Hepatocyte (in vitro differentiated cells): ENCODE data around the gene TMEM150A. TPM values are rescaled to one million over a fixed set of nuclear protein-coding genes. Genes with fewer than 3 reads are reported as not detected.

Experiments
- DNase-seq: peaks from one replicate; pipeline ENCODE4 v3.0.0-alpha.2; 2016; ENCODE audit warnings: low spot score
- H2AFZ ChIP-seq: fragments of 200-600 bp; sonication (generic); 2 replicates; pipeline ENCODE4 v1.6.0; 2016; ENCODE audit warnings: antibody characterized with exemption, mild to moderate bottlenecking
- H3K27ac ChIP-seq: fragments of 200-600 bp; sonication (generic); 2 replicates; pipeline ENCODE4 v1.5.1; 2016; ENCODE audit warnings: mild to moderate bottlenecking
- H3K27me3 ChIP-seq: fragments of 200-600 bp; sonication (generic); 2 replicates; pipeline ENCODE4 v1.6.1; 2016
- H3K36me3 ChIP-seq: fragments of 200-600 bp; sonication (generic); replicated peaks from 2 replicates; pipeline ENCODE4 v1.5.1; 2016; ENCODE audit warnings: low read depth; ENCODE audit not compliant: insufficient read depth
- H3K4me1 ChIP-seq: fragments of 200-600 bp; sonication (generic); 2 replicates; pipeline ENCODE4 v1.5.1; 2016; ENCODE audit warnings: mild to moderate bottlenecking, moderate library complexity; ENCODE audit not compliant: insufficient read depth
- H3K4me2 ChIP-seq: fragments of 200-600 bp; sonication (generic); 2 replicates; pipeline ENCODE4 v1.6.0; 2016
- H3K4me3 ChIP-seq: fragments of 200-600 bp; sonication (generic); 2 replicates; pipeline ENCODE4 v1.5.1; 2016; ENCODE audit warnings: mild to moderate bottlenecking
- H3K79me2 ChIP-seq: fragments of 200-600 bp; sonication (generic); 2 replicates; pipeline ENCODE4 v1.6.0; 2017; ENCODE audit warnings: mild to moderate bottlenecking
- H3K9me2 ChIP-seq: fragments of 200-600 bp; sonication (generic); replicated peaks from 2 replicates; pipeline ENCODE4 v1.6.0; 2017; ENCODE audit warnings: mild to moderate bottlenecking; ENCODE audit not compliant: insufficient read depth
- H3K9me3 ChIP-seq: fragments of 200-600 bp; sonication (generic); 2 replicates; pipeline ENCODE4 v1.5.1; 2016; ENCODE audit warnings: low read depth, mild to moderate bottlenecking
- H4K20me1 ChIP-seq: fragments of 200-600 bp; sonication (generic); 2 replicates; pipeline ENCODE4 v1.6.0; 2016; ENCODE audit warnings: mild to moderate bottlenecking; ENCODE audit not compliant: insufficient read depth, poor library complexity, severe bottlenecking
- EZH2 ChIP-seq: fragments of 200-600 bp; sonication (generic); IDR thresholded peaks from 2 replicates; pipeline ENCODE4 v1.6.1; 2016; ENCODE audit warnings: antibody characterized with exemption, mild to moderate bottlenecking, borderline replicate concordance
- EZH2phosphoT487 ChIP-seq: fragments of 200-600 bp; sonication (generic); IDR thresholded peaks from one replicate; pipeline ENCODE4 v1.6.1; 2018; ENCODE audit warnings: antibody characterized with exemption, mild to moderate bottlenecking, low read depth, moderate library complexity; ENCODE audit not compliant: unreplicated experiment, severe bottlenecking
- WGBS: methylation state at CpG from one replicate; pipeline ENCODE4 v1.1.6; 2016; ENCODE audit warnings: low lambda C conversion rate; ENCODE audit errors: missing lambda C conversion rate; 5-methylcytosine and 5-hydroxymethylcytosine counted together
- polyA plus RNA-seq: library from polyadenylated mRNA; unstranded; fragments of >200 nt; fragmentation: Nextera tagmentation; extraction: Ambion mirVana; gene quantifications from 2 replicates; pipeline ENCODE4 v1.2.1, GENCODE V29; 2016
- total RNA-seq: library from RNA; depleted of rRNA; stranded (reverse); fragments of >200 nt; gene quantifications from 2 replicates; pipeline ENCODE4 v1.2.3, GENCODE V29; 2014
- TF ChIP-seq, protein P1 (sequence below): fragments of 200-600 bp; sonication (generic); IDR thresholded peaks from 2 replicates; pipeline ENCODE4 v1.5.1; 2016; ENCODE audit warnings: antibody characterized with exemption, mild to moderate bottlenecking; ENCODE audit not compliant: poor library complexity

The TMEM150A gene
- total and polyA plus RNA-seq, 2 experiments from 2014 or later: 25.7 to 67.9 TPM

DNA sequence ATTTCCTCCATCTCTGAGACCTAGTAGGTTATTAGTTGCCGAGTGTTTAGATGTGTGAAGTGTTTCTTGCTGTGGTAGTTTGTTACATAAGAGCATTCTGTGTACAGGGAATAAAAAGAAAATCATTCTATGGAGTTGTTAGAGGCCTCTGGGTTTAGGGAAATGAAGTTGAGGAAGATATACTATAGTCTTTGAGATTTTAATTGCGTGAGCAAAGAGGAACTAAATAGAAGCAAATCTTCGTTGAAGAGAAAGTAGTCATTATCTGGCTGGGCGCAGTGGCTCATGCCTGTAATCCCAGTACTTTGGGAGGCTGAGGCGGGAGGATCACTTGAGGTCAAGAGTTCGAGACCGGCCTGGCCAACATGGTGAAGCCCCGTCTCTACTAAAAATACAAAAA, 32.5 kb upstream of the TMEM150A start:
- Histone ChIP-seq H3K27ac (no peak overlapping the region), H3K27me3 (no peaks in the 10 kb centered on the region), H4K20me1 (no peaks in the 10 kb centered on the region), H3K4me3 (no peak overlapping the region), H3K9me2 (no peaks in the 10 kb centered on the region), H3K9me3 (no peaks in the 10 kb centered on the region), H3K36me3 (no peaks in the 10 kb centered on the region), H3K4me2 (no peak overlapping the region), H2AFZ (no peak overlapping the region), H3K79me2 (peaks cover 13% of the 10 kb centered on the region), H3K4me1 (no peaks in the 10 kb centered on the region)
- DNase-seq: no peak
- WGBS: 88% methylated on average over 8 of the region's 8 CpGs
- no peak for TF ChIP-seq EZH2
- TF ChIP-seq, protein P1, sequence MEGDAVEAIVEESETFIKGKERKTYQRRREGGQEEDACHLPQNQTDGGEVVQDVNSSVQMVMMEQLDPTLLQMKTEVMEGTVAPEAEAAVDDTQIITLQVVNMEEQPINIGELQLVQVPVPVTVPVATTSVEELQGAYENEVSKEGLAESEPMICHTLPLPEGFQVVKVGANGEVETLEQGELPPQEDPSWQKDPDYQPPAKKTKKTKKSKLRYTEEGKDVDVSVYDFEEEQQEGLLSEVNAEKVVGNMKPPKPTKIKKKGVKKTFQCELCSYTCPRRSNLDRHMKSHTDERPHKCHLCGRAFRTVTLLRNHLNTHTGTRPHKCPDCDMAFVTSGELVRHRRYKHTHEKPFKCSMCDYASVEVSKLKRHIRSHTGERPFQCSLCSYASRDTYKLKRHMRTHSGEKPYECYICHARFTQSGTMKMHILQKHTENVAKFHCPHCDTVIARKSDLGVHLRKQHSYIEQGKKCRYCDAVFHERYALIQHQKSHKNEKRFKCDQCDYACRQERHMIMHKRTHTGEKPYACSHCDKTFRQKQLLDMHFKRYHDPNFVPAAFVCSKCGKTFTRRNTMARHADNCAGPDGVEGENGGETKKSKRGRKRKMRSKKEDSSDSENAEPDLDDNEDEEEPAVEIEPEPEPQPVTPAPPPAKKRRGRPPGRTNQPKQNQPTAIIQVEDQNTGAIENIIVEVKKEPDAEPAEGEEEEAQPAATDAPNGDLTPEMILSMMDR: no peak
- TF ChIP-seq EZH2phosphoT487: no peak

DNA sequence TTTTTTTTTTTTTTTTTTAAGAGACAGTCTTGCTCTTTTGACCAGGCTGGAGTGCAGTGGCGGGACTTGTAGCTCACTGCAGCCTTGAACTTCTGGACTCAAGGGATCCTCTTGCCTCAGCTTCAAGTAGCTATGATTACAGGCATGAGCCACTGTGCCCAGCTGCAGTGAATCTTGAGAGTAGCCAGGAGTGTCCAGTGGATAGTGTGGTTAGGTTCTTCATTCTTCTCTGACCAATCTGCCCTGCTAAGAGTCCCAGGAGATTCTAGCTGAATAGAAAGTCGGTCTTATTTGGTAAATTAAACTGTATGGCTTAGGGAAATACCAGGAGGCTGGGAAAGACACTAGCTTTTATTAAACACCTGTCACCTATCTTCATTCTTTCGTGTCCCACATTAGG, 28.8 kb upstream of the TMEM150A start:
- no peaks in the 10 kb centered on the region for H3K27me3 ChIP-seq
- H3K4me1 ChIP-seq: no peaks in the 10 kb centered on the region
- H2AFZ ChIP-seq: no peak overlapping the region
- H3K4me3 ChIP-seq: no peak overlapping the region
- WGBS: 100% methylated on average over 3 of the region's 3 CpGs
- H3K9me3 ChIP-seq: no peaks in the 10 kb centered on the region
- H3K4me2 ChIP-seq: no peak overlapping the region
- TF ChIP-seq EZH2 (no peak), EZH2phosphoT487 (no peak)
- TF ChIP-seq, protein P1: no peak
- peaks cover 6% of the 10 kb centered on the region for H3K79me2 ChIP-seq
- no peak for DNase-seq
- no peaks in the 10 kb centered on the region for H4K20me1 ChIP-seq
- H3K27ac ChIP-seq: no peak overlapping the region
- no peaks in the 10 kb centered on the region for H3K9me2 ChIP-seq
- H3K36me3 ChIP-seq: no peaks in the 10 kb centered on the region

DNA sequence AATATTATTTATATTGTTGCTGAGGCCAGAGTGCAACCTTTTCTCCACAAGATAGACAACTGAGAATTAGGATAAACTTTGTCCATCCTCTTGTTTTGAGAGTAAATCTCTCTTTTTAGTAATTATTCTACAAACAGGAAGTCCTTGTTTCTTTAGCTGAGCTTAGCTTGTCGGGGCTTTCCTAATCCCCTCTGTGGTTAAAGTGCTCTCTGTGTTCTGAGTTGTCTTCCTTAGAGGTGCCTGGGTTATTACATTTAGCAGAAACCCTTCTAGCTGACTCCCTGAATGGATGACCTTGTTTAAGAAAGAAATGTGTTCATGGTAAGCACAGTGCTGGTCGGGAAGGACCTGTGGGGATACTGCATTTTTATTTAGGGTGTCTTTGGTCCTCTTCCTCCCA, 26.2 kb upstream of the TMEM150A start:
- H2AFZ ChIP-seq: no peak overlapping the region
- no peaks in the 10 kb centered on the region for H3K9me3 ChIP-seq
- no peak for DNase-seq
- no peaks in the 10 kb centered on the region for H3K4me1 ChIP-seq
- no peaks in the 10 kb centered on the region for H3K27me3 ChIP-seq
- H4K20me1 ChIP-seq: no peaks in the 10 kb centered on the region
- no peaks in the 10 kb centered on the region for H3K36me3 ChIP-seq
- H3K4me3 ChIP-seq: no peak overlapping the region
- no peak overlapping the region for H3K27ac ChIP-seq
- no peaks in the 10 kb centered on the region for H3K9me2 ChIP-seq
- 63% methylated on average over 2 of the region's 2 CpGs for WGBS
- TF ChIP-seq, protein P1: no peak
- TF ChIP-seq EZH2 (no peak), EZH2phosphoT487 (no peak)
- peaks cover 6% of the 10 kb centered on the region for H3K79me2 ChIP-seq
- no peak overlapping the region for H3K4me2 ChIP-seq

DNA sequence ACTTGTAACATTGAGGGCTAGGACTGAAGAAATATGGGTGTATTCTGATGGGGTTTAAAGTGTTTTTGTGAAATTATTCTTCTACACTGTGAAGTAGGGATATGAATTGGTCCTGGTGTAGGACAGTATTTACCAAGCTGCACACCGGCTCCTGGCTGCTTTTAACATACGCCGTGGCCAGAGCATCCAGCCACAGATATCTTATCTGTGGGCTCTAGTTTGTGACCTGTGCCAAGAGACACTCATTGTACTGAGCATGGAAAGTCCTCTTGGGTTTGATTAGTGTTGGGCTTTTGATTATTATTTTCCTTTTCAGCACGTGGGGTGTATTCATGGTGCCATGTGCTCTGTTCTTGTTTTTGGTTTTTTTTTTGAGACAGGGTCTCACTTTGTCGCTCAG, 21.5 kb upstream of the TMEM150A start:
- no peaks in the 10 kb centered on the region for H4K20me1 ChIP-seq
- no peak overlapping the region for H3K27ac ChIP-seq
- no peaks in the 10 kb centered on the region for H3K4me1 ChIP-seq
- no peaks in the 10 kb centered on the region for H3K27me3 ChIP-seq
- no peak overlapping the region for H3K4me2 ChIP-seq
- H3K9me3 ChIP-seq: no peaks in the 10 kb centered on the region
- WGBS: 93% methylated on average over 5 of the region's 5 CpGs
- TF ChIP-seq, protein P1: no peak
- TF ChIP-seq EZH2phosphoT487 (no peak), EZH2 (no peak)
- no peak overlapping the region for H2AFZ ChIP-seq
- DNase-seq: no peak
- peaks cover 21% of the 10 kb centered on the region for H3K79me2 ChIP-seq
- no peak overlapping the region for H3K4me3 ChIP-seq
- no peaks in the 10 kb centered on the region for H3K9me2 ChIP-seq
- H3K36me3 ChIP-seq: no peaks in the 10 kb centered on the region
